SU-DHL-6 (cell line): ENCODE results near the gene GMCL1.

Experiments used
- CTCF ChIP-seq: fragments of 200-600 bp; sonication (generic); IDR thresholded peaks from one replicate; pipeline ENCODE4 v1.5.1; 2017; ENCODE audit warnings: antibody characterized with exemption, mild to moderate bottlenecking, low read length, moderate library complexity; ENCODE audit not compliant: insufficient read depth, poor library complexity, severe bottlenecking
- EZH2phosphoT487 ChIP-seq: fragments of 200-600 bp; sonication (generic), shearing (Covaris generic); conservative IDR thresholded peaks from 2 replicates; pipeline ENCODE4 v1.6.1; 2018; ENCODE audit warnings: mild to moderate bottlenecking, antibody characterized with exemption, low read length, moderate library complexity, mixed read lengths

GRCh38 chr2:69889302-69889701 lies 59.8 kb downstream of the GMCL1 start:
- TF ChIP-seq CTCF (no peak), EZH2phosphoT487 (no peak)
